CD4-positive, alpha-beta T cell treated with Interleukin-17A for 1 hour (primary cell): Measurements from ENCODE around the gene EXOC2.

ENCODE experiments used
- DNase-seq: peaks from one replicate; pipeline ENCODE4 v3.0.0-alpha.2; 2020

EXOC2 gene

GRCh38 chr6:439641-440167, 253.2 kb downstream of the EXOC2 start:
- no peak for DNase-seq

GRCh38 chr6:438634-439170, 254.2 kb downstream of the EXOC2 start:
- DNase-seq, result no peak

GRCh38 chr6:437037-437392, 255.9 kb downstream of the EXOC2 start:
- no peak for DNase-seq

- DNase-seq, result no peak
Measured at GRCh38 chr6:436308-437036, 256.5 kb downstream of the EXOC2 start.

GRCh38 chr6:435441-436307, 257.3 kb downstream of the EXOC2 start:
- DNase-seq, result no peak
